K562 (cell line): Measurements from ENCODE around the gene GRIP1. TPM values are rescaled to one million over a fixed set of nuclear protein-coding genes. Genes with fewer than 3 reads are reported as not detected.

Experiments used
- CEBPZ ChIP-seq: fragments of 150-350 bp; IDR thresholded peaks from 2 replicates; pipeline ENCODE4 v1.6.1; 2014; ENCODE audit warnings: low read depth, mild to moderate bottlenecking, low read length, borderline replicate concordance
- MGA ChIP-seq: fragments of 450-650 bp; IDR thresholded peaks from 2 replicates; pipeline ENCODE4 v1.6.1; 2016; ENCODE audit warnings: mild to moderate bottlenecking, moderate library complexity
- ZNF780A ChIP-seq: fragments of 250-450 bp; sonication (Bioruptor Pico); IDR thresholded peaks from 2 replicates; pipeline ENCODE4 v1.5.0; 2021; ENCODE audit warnings: mild to moderate bottlenecking
- polyA plus RNA-seq, 8 experiments: library from polyadenylated mRNA; depleted of rRNA in 4 of 8; stranded (reverse) in 5 of 8; unstranded in 3 of 8; fragments of >200 nt; fragmentation: Nextera tagmentation in 2 of 8; fragmentation: Illumina TruSeq in 1 of 8; extraction: Ambion mirVana in 2 of 8; extraction: Trizol in 1 of 8; gene quantifications; 2 replicates each; pipeline versions ENCODE4 v1.2.1 to v1.2.3, GENCODE V29; 2011 to 2014; ENCODE audit warnings: inconsistent platforms in 1 of 8, missing spikeins in 1 of 8
- total RNA-seq, 7 experiments: library from RNA; depleted of rRNA in 6 of 7; stranded (reverse); fragments of >200 nt in 6 of 7; fragmentation: Illumina TruSeq in 2 of 7; extraction: Trizol in 2 of 7; gene quantifications; 2 replicates each; pipeline versions ENCODE4 v1.2.1 to v1.2.3, GENCODE V29; 2011 to 2021; ENCODE audit warnings: low replicate concordance in 1 of 7

The GRIP1 gene
- total and polyA plus RNA-seq, 9 of the 15 experiments (the other 6 are each of a cell fraction or from before 2014, with no cell fraction given) = 0.28 to 1.2 (median 0.45) TPM

DNA sequence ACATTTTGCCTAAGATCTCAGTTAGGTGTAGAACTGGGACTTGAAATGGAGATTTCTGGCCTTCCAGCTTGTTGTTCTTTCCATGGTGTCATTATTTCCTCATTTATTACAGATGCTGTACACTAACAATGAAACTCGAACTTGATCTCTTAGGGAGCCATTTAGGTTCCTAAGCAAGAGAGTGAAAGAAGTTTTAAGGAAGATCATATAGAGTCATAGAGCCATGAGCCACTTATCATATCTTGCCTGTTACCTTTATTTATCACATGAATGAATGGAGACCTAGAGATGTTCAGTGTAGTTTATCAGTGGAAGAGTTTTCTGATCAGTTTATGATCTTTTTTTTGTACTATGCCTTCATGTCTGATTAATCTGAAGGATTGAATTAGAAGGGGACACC, 366.7 kb downstream of the GRIP1 start (continued):
- no peak for TF ChIP-seq MGA
- TF ChIP-seq ZNF780A (CRISPR knock-in tag) = no peak
- no peak for TF ChIP-seq CEBPZ
- TF ChIP-seq, all 486 proteins: peak for 0
